ENCODE results near the gene IL1B.

DNA sequence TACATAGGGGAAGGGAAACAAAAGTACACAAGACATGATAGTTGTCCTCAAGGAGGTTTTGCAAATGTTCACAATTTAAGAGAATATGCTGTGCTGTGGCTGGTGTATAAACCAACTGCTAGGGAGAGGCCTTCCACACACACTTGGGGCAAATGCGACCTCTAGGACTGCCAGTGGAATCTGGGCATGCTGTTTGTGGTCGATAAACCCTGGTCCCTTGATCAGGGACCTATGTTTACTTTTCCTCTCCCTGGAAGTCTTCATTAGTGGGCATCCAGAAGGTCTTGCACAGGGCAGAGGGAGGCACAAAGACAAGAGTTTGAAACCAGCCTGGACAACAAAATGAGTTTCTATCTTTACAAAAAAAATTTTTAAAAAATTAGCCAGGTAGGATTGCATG, 7.3 kb upstream of the IL1B start:
- TF ChIP-seq, protein P1, sequence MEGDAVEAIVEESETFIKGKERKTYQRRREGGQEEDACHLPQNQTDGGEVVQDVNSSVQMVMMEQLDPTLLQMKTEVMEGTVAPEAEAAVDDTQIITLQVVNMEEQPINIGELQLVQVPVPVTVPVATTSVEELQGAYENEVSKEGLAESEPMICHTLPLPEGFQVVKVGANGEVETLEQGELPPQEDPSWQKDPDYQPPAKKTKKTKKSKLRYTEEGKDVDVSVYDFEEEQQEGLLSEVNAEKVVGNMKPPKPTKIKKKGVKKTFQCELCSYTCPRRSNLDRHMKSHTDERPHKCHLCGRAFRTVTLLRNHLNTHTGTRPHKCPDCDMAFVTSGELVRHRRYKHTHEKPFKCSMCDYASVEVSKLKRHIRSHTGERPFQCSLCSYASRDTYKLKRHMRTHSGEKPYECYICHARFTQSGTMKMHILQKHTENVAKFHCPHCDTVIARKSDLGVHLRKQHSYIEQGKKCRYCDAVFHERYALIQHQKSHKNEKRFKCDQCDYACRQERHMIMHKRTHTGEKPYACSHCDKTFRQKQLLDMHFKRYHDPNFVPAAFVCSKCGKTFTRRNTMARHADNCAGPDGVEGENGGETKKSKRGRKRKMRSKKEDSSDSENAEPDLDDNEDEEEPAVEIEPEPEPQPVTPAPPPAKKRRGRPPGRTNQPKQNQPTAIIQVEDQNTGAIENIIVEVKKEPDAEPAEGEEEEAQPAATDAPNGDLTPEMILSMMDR (conservative IDR thresholded peaks at IDR 0.05), result no peak
- no peak for TF ChIP-seq EZH2 (IDR thresholded peaks at IDR 0.05; ENCODE audit: low read depth)
